Activated T-helper 1 cell treated with Interleukin-2 at 50 U/mL for 16 hours (primary cell): ENCODE results near the gene CCR6.
"Not testable (repeated sequence)": the region's sequence is repeated elsewhere in the genome, so short reads cannot be mapped to it uniquely, and the experiment has no call there.

Experiments
- DNase-seq: peaks from one replicate; pipeline ENCODE4 v3.0.0-alpha.2; 2020; ENCODE audit warnings: low read depth

Gene CCR6

GRCh38 chr6:167169867-167170266 lies 47.0 kb downstream of the CCR6 start:
- not testable (repeated sequence) for DNase-seq

GRCh38 chr6:167171300-167171699 lies 48.4 kb downstream of the CCR6 start:
- DNase-seq: not testable (repeated sequence)

DNA sequence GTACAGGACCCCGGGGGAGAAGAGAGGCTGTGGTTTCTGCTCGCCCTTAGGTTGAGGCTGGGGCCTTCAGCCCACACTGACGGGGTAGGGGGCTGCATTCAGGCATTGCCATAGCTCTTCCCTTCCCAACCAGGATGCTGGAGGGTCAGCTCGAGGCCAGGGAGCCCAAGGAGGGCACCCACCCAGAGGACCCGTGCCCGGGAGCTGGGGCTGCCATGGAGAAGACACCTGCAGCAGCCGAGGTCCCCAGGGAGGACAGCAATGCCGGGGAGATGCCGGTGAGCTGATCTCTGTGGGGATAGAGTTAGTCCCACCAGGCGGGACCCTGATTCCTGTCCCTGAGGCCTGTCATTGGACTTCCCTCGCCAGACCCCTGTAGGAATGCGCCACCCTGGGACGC lies 49.1 kb downstream of the CCR6 start:
- not testable (repeated sequence) for DNase-seq

GRCh38 chr6:167177271-167177670 lies 54.4 kb downstream of the CCR6 start:
- not testable (repeated sequence) for DNase-seq

- not testable (repeated sequence) for DNase-seq
These were observed 56.2 kb downstream of the CCR6 start for GRCh38 chr6:167178896-167179655.

DNA sequence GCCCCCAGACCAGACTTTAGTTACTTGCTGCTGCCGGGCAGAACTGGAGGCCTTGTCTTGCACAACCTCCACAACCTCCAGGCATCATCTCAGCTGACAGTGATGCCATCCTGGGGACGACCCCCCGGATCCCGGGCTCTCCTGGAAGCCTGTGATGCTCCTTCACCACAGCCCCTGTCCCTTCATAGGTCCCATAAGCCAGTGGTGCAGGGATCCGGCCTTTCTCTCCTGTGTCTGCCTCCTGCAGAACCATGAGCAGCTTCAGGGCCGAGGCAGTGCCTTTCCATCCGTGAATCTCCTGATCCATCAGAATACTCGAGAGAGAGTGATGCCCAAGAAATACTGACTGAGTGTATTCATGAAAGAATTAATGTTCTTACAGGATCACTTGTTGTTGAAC lies 57.2 kb downstream of the CCR6 start:
- DNase-seq: not testable (repeated sequence)

DNA sequence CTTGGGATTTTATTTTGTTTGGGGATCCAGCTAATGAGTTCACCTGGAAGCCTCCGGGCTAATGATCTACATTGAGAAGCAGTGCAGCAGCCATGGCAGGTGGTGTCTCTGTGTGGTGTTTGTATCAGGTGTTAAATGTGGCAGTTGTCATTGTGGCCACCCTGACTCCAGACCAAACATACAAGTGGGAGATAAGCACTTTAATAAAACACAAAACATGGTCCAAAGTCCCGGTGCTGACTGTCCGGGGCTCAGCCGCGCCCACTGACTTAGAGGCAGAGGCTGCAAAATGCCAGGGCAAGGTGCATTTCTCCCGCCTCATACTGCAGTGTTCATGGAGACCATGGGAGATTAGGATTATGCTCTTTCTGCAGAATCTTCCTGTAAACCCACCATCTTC lies 58.5 kb downstream of the CCR6 start:
- DNase-seq: not testable (repeated sequence)

GRCh38 chr6:167182913-167183314 lies 60.0 kb downstream of the CCR6 start:
- DNase-seq: not testable (repeated sequence)

DNA sequence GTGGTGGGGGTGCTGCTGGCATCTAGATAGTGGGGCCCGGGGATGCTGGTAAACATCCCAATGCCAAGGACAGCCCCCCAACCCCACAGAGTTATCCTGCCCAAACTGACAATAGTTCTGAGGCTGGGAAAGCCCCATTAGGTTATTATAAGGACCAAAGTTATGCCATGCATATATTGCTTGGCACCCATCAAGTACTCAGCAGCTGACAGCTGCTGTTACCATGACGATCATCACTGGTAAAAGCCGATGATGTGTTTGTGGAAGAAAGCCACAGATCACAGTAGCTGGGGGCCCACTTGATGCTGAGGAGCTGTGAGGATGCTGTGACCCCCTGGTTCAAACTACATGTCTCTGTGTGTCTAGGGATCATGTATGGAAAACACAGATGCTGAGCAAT lies 62.2 kb downstream of the CCR6 start:
- DNase-seq: not testable (repeated sequence)

DNA sequence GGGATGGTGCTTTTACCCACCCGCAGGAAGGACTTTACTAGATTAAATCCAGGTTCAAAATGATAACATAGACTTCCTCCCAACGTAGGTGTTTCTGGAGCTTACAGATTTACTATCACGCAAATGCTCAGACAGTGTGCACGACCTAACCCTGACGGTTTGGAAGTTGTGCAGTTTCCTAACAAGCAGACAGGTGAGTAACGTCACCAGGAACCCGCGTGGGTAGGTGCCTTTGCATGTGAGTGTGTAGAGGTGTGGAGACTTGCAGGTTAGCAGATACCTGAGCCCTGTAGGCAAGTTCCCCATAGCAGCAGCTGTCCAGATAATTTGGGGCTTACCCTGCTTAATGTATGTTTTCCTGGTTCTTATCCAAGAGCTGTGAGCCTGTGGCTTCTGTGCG lies 64.4 kb downstream of the CCR6 start:
- not testable (repeated sequence) for DNase-seq
